NT2/D1 (cell line): ENCODE measurements around the gene MFSD6L.

ENCODE experiments used
- SUZ12 ChIP-seq: IDR thresholded peaks from 2 replicates; pipeline ENCODE4 v1.6.1; 2011; ENCODE audit not compliant: insufficient read length, insufficient read depth; ENCODE audit errors: extremely low read depth
- YY1 ChIP-seq: IDR thresholded peaks from 2 replicates; pipeline ENCODE4 v1.6.1; 2011; ENCODE audit not compliant: insufficient read length, insufficient read depth
- ZNF274 ChIP-seq: IDR thresholded peaks from 2 replicates; pipeline ENCODE4 v1.6.1; 2011; ENCODE audit warnings: mild to moderate bottlenecking, low read depth, low read length

GRCh38 chr17:8782176-8782575, 17.0 kb downstream of the MFSD6L start:
- TF ChIP-seq ZNF274 (no peak), YY1 (no peak), SUZ12 (no peak)
